Gastrocnemius medialis (tissue), 4 donors: ENCODE measurements around the gene RAB6B.

ENCODE experiments used
- POLR2A ChIP-seq, 2 donors: fragments of 450-650 bp; IDR thresholded peaks; one replicate each; pipeline ENCODE4 v1.6.1; 2017; ENCODE audit warnings: antibody characterized with exemption in 2 of 2, mild to moderate bottlenecking in 2 of 2, moderate library complexity in 2 of 2
- TF ChIP-seq, protein P1 (sequence below), 5 experiments: fragments of 450-650 bp in 3 of 5; fragments of 200-600 bp in 2 of 5; sonication (generic) in 2 of 5; IDR thresholded peaks in 4 of 5; conservative IDR thresholded peaks in 1 of 5; 1 replicate in 4 of 5; 2 replicates in 1 of 5; pipeline ENCODE4 v1.5.1; 2016 to 2019; ENCODE audit warnings: antibody characterized with exemption in 5 of 5, mild to moderate bottlenecking in 3 of 5, moderate library complexity in 3 of 5

DNA sequence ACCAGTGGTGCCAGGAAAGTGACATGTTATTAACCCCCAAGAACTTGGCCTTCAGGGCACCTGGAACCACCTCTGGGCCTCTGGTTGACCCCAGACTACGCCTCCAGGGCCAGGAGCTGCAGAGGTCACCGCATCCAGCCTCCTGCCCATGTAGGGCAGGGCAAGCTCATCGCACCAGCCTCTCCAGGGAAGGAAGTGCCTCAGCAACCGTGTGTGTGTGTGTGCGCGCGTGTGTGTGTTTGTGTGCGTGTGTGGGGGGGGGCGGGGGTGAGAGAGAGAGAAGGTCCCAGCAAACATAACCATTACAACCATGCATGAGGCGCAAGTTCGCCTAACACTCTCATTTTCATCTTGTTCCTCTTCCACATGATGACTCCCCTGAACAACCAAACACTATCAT lies 31.8 kb downstream of the RAB6B start:
- TF ChIP-seq, protein P1, sequence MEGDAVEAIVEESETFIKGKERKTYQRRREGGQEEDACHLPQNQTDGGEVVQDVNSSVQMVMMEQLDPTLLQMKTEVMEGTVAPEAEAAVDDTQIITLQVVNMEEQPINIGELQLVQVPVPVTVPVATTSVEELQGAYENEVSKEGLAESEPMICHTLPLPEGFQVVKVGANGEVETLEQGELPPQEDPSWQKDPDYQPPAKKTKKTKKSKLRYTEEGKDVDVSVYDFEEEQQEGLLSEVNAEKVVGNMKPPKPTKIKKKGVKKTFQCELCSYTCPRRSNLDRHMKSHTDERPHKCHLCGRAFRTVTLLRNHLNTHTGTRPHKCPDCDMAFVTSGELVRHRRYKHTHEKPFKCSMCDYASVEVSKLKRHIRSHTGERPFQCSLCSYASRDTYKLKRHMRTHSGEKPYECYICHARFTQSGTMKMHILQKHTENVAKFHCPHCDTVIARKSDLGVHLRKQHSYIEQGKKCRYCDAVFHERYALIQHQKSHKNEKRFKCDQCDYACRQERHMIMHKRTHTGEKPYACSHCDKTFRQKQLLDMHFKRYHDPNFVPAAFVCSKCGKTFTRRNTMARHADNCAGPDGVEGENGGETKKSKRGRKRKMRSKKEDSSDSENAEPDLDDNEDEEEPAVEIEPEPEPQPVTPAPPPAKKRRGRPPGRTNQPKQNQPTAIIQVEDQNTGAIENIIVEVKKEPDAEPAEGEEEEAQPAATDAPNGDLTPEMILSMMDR (IDR thresholded peaks at IDR 0.05 in 4 of 5, conservative IDR thresholded peaks at IDR 0.05 in 1 of 5), result no peak
- TF ChIP-seq POLR2A (IDR thresholded peaks at IDR 0.05), result no peak
